GM21576 (cell line): ENCODE data around the gene ZFYVE21.

ENCODE experiments used
- ATAC-seq: cut with Tn5 transposase; IDR thresholded peaks from one replicate; pipeline ENCODE4 v1.9.1; 2021; ENCODE audit warnings: mild to moderate bottlenecking, moderate library complexity; ENCODE audit not compliant: unreplicated experiment

Gene ZFYVE21

GRCh38 chr14:103721334-103722120 lies 5.9 kb downstream of the ZFYVE21 start:
- no peak for ATAC-seq

- ATAC-seq: no peak
Measured at GRCh38 chr14:103723748-103724081, 8.1 kb downstream of the ZFYVE21 start.

- no peak for ATAC-seq
Measured at GRCh38 chr14:103724116-103724515, 8.5 kb downstream of the ZFYVE21 start.

- no peak for ATAC-seq
Measured at GRCh38 chr14:103725001-103725682, 9.5 kb downstream of the ZFYVE21 start.

- ATAC-seq: no peak
Measured at GRCh38 chr14:103725739-103726395, 10.3 kb downstream of the ZFYVE21 start.

- ATAC-seq: no peak
Measured at GRCh38 chr14:103726474-103726873, 10.9 kb downstream of the ZFYVE21 start.

GRCh38 chr14:103727313-103727980 lies 11.8 kb downstream of the ZFYVE21 start:
- ATAC-seq: no peak

- no peak for ATAC-seq
Measured at GRCh38 chr14:103728141-103728540, 12.5 kb downstream of the ZFYVE21 start.

GRCh38 chr14:103728721-103729120 lies 13.1 kb downstream of the ZFYVE21 start:
- ATAC-seq: no peak

- no peak for ATAC-seq
Measured at GRCh38 chr14:103729496-103730448, 14.2 kb downstream of the ZFYVE21 start.

GRCh38 chr14:103730490-103731035 lies 15.0 kb downstream of the ZFYVE21 start:
- no peak for ATAC-seq

- ATAC-seq: no peak
Measured at GRCh38 chr14:103731481-103731880, 15.9 kb downstream of the ZFYVE21 start.

GRCh38 chr14:103731916-103732867 lies 16.6 kb downstream of the ZFYVE21 start:
- no peak for ATAC-seq

- no peak for ATAC-seq
Measured at GRCh38 chr14:103732868-103733620, 17.4 kb downstream of the ZFYVE21 start.

GRCh38 chr14:103733651-103734050 lies 18.0 kb downstream of the ZFYVE21 start:
- no peak for ATAC-seq

GRCh38 chr14:103734081-103734888 lies 18.7 kb downstream of the ZFYVE21 start:
- no peak for ATAC-seq

GRCh38 chr14:103735022-103735421 lies 19.4 kb downstream of the ZFYVE21 start:
- no peak for ATAC-seq
